Endometrial microvascular endothelial cells (primary cell): Measurements from ENCODE around the gene EMILIN3. TPM values are rescaled to one million over a fixed set of nuclear protein-coding genes. Genes with fewer than 3 reads are reported as not detected.

Experiments
- in situ Hi-C: cut with HindIII; loops from 2 replicates; pipeline ENCODE4 v1.10.0; 2017; ENCODE audit warnings: low sequenced_read_pairs, low pct_unique_long_range_greater_than_20kb; ENCODE audit errors: inconsistent ontology term
- total RNA-seq: library from RNA; depleted of rRNA; stranded (reverse); fragments of >200 nt; gene quantifications from one replicate; pipeline ENCODE4 v1.2.3, GENCODE V29; 2015; ENCODE audit errors: inconsistent ontology term

Gene EMILIN3
- total RNA-seq, 1 donor from 2014 or later: not detected

GRCh38 chr20:41352106-41352505 is 14.5 kb downstream of the EMILIN3 start:
- in situ Hi-C loops: no loop called here

GRCh38 chr20:41350408-41350962 is 16.1 kb downstream of the EMILIN3 start:
- in situ Hi-C loops: no loop called here

- in situ Hi-C loops: no loop called here
Measured at GRCh38 chr20:41349943-41350342, 16.7 kb downstream of the EMILIN3 start.

GRCh38 chr20:41349266-41349665 is 17.4 kb downstream of the EMILIN3 start:
- in situ Hi-C loops: no loop called here

GRCh38 chr20:41348430-41349172 is 18.0 kb downstream of the EMILIN3 start:
- in situ Hi-C loops: no loop called here

GRCh38 chr20:41347523-41348429 is 18.8 kb downstream of the EMILIN3 start:
- in situ Hi-C loops: no loop called here

GRCh38 chr20:41345729-41346067 is 20.9 kb downstream of the EMILIN3 start:
- in situ Hi-C loops: no loop called here

GRCh38 chr20:41344938-41345728 is 21.5 kb downstream of the EMILIN3 start:
- in situ Hi-C loops: no loop called here

GRCh38 chr20:41344477-41344876 is 22.1 kb downstream of the EMILIN3 start:
- in situ Hi-C loops: no loop called here

GRCh38 chr20:41342474-41343464 is 23.8 kb downstream of the EMILIN3 start:
- in situ Hi-C loops: no loop called here

- in situ Hi-C loops: no loop called here
Measured at GRCh38 chr20:41340327-41341055, 26.1 kb downstream of the EMILIN3 start, which contains the start of gene LPIN3. Gene LPIN3, plus strand, starts transcription at chr20:41340821. Its CDS starts 4,983 bp downstream, at chr20:41345804.

- in situ Hi-C loops: no loop called here
Measured at GRCh38 chr20:41339957-41340326, 26.7 kb downstream of the EMILIN3 start.

- in situ Hi-C loops: no loop called here
Measured at GRCh38 chr20:41336711-41337492, 29.7 kb downstream of the EMILIN3 start.

GRCh38 chr20:41335591-41335990 is 31.0 kb downstream of the EMILIN3 start:
- in situ Hi-C loops: no loop called here

- in situ Hi-C loops: no loop called here
Measured at GRCh38 chr20:41334443-41335421, 31.9 kb downstream of the EMILIN3 start.
